Esophagus mucosa (tissue), 1 donor: Measurements from ENCODE around the gene IFNA5. TPM values are rescaled to one million over a fixed set of nuclear protein-coding genes. Genes with fewer than 3 reads are reported as not detected.

Source experiments
- ATAC-seq: fragments of 200-7000 bp; cut with Tn5 transposase; one replicate; pipeline ENCODE4 v1.9.1; 2020
- total RNA-seq: library from RNA; stranded (reverse); gene quantifications from one replicate; pipeline ENCODE4 v1.2.4, GENCODE V29; 2023
- donor health status: DM: yes; HTN: yes; CAD: no.

The IFNA5 gene
- total RNA-seq, 1 donor from 2014 or later, result not detected

DNA sequence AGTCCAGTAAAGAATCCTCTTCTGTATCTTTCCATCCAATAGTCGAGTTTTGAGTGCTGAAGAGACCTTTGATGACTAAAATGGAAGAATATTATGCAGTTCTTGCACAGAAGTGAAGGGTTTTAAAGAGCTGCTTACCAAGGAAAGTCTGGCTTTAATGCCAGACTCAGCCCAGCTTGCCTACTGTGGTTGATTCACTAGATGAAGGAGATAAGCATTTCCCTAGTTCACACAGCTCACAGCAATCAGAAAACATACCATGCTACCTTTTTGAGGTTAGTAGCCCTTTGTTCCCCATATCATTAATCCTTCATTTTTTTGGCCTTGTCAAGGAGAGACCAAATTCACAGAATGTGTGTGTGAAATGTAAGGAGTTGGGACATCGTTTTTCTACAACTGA is 15.3 kb downstream of the IFNA5 start:
- no peak for ATAC-seq

DNA sequence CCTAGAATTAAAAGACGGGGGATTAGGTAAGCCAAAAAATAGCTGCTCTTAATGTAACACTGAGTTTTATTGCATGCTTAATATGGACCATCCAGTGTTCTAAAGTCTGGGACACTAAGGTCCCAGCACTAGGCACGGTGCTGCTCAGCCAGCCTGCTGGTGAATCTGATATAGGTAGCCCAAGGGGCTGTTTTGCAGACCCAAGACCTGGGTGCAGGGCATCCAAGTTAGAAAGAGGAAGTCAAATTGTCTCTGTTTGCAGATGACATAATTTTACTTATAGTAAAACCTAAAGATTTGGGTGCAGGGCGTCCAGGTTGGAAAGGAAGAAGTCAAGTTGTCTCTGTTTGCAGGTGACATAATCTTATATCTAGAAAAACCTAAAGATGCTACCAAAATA is 17.8 kb downstream of the IFNA5 start:
- ATAC-seq, result no peak

DNA sequence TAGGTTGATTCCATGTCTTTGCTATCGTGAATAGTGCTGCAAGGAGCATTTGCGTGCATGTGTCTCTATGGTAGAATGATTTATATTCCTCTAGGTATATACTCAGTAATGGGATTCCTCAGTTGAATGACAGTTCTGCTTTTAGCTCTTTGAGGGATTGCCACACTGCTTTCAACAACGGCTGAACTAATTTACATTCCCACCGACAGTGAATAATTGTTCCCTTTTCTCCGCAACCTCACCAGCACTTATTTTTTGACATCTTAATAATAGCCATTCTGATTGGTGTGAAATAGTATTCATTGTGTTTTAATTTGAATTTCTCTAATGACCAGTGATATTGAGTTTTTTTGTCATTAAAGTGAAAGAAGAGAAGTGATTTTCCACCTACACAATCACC is 18.5 kb downstream of the IFNA5 start:
- no peak for ATAC-seq

DNA sequence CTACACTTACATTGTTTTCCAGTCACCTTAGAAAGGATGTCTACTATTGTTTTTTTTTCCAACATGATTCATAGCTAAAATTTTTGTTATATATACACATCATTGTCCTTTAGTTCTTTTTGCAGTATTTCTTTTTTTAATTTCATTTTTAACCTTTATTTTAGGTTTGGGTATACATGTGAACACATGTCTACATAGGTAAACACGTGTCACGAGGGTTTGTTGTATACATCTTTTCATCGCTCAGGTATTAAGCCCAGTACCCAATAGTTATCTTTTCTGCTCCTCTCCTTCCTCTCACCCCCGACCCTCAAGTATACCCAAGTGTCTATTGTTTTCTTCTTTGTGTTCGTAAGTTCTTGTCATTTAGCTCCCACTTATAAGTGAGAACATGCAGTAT is 19.0 kb downstream of the IFNA5 start:
- no peak for ATAC-seq

DNA sequence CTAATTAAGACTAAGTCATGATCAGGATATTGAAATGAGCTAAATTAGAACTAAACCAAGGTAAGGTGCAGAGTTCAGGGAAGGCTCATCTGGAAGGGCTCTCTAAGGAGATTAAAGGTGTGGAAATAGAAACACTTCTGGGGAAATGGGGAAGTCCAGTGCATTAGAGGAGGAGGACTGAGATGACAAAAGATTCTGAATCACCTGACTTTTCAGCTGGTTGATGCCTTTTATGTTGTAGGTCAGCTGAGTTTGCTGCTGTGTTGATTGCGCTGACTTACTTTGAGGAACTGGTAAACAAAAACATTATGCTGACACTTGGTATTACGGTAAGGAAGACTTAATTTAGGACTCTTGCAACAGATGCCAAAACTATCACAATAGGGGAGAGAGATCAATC is 23.8 kb downstream of the IFNA5 start:
- ATAC-seq, result no peak

DNA sequence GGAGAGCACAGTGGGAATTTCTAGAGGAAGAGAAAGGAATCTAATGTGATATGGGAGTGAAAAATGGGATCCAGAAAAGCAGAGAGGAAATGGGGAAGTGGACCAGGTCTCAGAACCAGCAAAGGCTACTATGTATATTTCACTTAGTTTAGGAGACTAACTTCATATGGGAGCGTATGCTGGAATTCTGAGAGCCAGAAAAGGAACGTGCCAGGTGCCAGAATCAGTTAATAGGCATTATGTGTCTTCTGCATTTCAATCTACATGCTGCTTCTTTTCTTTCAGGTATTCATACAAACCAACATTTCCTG is 36.8 kb downstream of the IFNA5 start:
- no peak for ATAC-seq

DNA sequence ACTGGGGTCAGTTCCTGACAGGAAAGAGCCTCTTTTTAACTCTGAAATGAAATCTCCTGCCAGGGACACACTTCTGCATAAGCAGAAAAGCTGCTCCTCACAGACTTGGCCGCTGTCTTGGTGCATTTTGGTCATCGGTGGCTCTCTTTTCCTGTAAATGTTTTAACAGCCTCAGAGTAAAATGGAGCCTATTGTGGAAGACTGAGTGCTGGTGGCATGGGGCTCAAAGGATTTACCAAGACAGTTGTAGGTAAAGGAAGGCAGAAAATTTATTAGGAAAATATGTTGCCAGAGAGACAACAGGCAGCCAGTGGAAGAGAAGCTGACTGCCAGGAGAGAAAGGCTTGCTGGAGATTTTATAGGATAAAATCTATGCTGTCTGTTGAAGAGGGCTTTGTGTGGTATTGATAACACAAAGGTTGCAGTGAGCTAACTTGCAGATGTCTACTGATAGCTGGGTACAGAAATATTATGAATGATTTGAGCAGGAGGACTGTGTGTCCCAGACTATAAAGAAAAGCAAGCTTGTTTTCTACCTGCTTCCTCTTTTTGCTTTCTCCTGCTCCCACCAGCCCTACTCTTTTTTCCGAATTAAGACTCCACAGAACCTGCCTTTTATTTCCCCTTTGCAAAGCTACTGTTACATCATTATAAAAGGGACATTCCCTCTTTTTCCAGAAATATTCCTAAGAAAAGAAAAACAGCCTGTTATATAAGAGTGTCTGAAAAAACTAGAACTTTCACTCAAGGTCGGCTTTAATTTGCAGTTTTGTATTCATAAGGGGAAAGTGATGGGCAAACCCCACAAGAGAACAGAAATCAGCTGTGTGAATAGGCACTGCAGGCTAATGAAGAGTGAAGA is 37.4 kb downstream of the IFNA5 start:
- ATAC-seq, result no peak

DNA sequence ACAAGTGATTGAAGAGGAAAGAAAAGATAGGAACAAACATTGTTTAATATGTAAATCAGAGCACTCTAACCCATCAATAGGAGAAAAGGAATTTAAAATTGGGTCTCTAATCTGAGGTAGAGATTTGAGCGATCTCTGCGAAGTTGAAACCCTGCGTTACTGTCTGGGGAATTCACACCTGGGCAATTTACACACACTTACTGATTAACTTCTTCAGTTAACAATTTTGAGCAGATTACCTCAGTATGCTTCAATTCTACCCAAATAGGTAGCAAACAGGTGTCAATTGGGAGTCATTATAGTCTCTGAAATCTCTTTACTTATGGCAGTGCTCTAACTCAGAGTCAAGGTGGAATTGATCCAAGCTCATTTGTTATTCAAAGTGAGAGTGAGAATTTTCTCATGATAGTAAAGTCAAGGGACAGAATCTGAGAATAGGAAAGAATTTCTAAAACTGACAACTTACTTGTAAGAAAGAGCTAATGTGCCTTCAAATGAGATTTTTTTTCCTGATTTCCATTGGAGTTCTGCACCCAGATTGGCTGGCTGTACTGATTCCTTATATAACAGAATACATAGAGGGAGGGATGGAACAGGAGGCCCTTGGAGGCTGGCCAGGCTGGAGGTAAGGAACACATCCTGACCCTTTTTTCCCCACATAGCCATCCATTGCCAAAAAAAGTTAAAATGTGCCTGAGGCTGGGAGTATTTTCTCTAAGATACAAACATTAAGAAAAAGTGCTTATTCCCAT is 38.2 kb downstream of the IFNA5 start:
- ATAC-seq, result no peak

DNA sequence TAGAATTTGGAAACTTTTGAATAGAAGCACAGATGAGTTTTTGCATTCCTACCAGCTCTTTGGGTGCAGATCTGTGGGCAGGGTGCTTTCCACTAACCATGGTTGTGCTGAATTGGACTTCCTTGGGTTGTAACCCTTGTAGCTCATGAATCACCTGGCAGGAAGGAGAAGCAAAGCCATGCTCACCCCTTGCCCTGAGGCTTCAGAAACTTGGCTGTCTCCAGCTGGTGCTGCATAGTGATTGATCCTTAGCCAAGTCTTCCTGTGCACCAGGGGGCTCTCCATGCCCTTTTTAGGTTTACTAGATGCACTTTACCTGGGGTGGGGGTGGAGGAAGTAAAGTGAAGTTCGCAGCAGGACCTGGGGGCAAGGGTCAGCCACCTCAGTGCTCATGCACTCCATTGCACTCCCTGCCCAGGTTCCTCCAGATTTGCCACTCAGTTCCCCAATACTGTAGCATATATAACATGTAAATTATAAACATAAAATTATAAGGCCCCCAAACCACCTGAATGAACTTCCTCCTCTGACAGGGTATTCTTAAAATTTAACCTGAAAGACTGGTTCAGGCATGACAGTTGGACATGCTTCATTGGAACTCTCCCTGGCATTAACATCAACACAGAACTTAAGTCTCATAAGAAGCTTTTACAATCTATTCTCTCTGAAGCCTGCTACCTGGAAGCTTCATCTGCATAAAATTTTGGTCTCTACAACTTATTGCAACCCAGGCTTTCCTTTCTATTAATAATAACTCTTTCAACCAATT is 39.5 kb downstream of the IFNA5 start:
- ATAC-seq, result peak; percentile 97

DNA sequence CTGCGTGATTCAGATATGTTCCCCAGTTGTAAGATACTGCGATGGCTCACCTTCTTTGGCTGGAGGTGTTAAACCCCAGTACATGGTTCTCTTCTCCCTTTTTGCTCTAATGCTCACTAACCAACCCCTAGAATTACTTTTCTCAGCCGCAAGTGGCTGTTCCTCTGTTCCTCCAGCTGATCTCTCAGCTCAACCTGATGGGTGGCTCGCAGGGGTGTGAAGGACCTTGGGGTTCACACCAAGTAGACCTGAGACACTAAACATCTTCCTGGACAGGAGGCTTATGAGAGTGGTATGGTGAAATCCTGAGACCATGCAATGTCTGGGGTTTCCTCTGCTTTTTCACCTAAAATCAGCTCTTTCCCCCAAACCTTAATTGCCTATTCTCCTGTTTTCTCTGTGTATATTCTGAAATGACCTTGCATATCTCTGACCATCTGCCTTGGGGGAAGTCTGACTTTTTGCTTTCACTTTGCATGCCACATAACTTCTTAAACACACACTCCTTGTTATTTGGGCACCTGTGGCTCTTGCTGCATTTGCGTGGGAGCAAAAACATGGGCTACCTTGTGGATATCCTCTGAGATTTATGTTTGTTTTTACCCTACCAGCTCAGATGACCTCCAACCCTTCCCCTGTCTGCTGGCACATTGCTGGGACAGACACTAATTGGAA is 49.4 kb downstream of the IFNA5 start:
- ATAC-seq, result no peak

Other genes starting within 250 kb of the IFNA5 start
- gene IFNB1, start 227.4 kb downstream of the IFNA5 start, total RNA-seq, result not detected
- gene IFNW1, start 163.5 kb downstream of the IFNA5 start, total RNA-seq, result not detected
- not detected for gene IFNA21, start 138.7 kb downstream of the IFNA5 start, total RNA-seq
- not detected for gene IFNA4, start 117.7 kb downstream of the IFNA5 start, total RNA-seq
- gene IFNA7, start 103.1 kb downstream of the IFNA5 start, total RNA-seq, result not detected
- not detected for gene IFNA10, start 98.2 kb downstream of the IFNA5 start, total RNA-seq
- not detected for gene IFNA16, start 88.0 kb downstream of the IFNA5 start, total RNA-seq
- gene IFNA17, start 77.1 kb downstream of the IFNA5 start, total RNA-seq, result not detected
- gene IFNA14, start 65.3 kb downstream of the IFNA5 start, total RNA-seq, result not detected
- gene KLHL9, start 30.1 kb upstream of the IFNA5 start, total RNA-seq, result 10.1 TPM
- gene IFNA6, start 45.6 kb upstream of the IFNA5 start, total RNA-seq, result not detected
- not detected for gene IFNA13, start 62.7 kb upstream of the IFNA5 start, total RNA-seq
- not detected for gene IFNA2, start 80.1 kb upstream of the IFNA5 start, total RNA-seq
- not detected for gene IFNA8, start 103.8 kb upstream of the IFNA5 start, total RNA-seq
- gene IFNA1, start 135.1 kb upstream of the IFNA5 start, total RNA-seq, result not detected
- gene IFNE, start 177.0 kb upstream of the IFNA5 start, total RNA-seq, result 5.6 TPM